ENCODE results near the gene HAPLN2.
A peak's percentile ranks its signal among the peaks of the same experiment; 100 is the strongest.
"Not testable (repeated sequence)": the region's sequence is repeated elsewhere in the genome, so short reads cannot be mapped to it uniquely, and the experiment has no call there.

HAPLN2 gene

GRCh38 chr1:156623946-156624813 is 5.0 kb downstream of the HAPLN2 start:
- DNase-seq: peak; percentile 16

GRCh38 chr1:156624814-156625435 is 5.7 kb downstream of the HAPLN2 start:
- DNase-seq: no peak

- DNase-seq: no peak
These were observed 6.3 kb downstream of the HAPLN2 start for GRCh38 chr1:156625436-156626078.

GRCh38 chr1:156626079-156626438 is 6.8 kb downstream of the HAPLN2 start:
- DNase-seq: no peak

GRCh38 chr1:156627313-156627880 is 8.2 kb downstream of the HAPLN2 start:
- no peak for DNase-seq

GRCh38 chr1:156629823-156630449 is 10.7 kb downstream of the HAPLN2 start:
- no peak for DNase-seq

GRCh38 chr1:156631152-156631551 is 11.9 kb downstream of the HAPLN2 start:
- DNase-seq: not testable (repeated sequence)

- DNase-seq: no peak
These were observed 13.1 kb downstream of the HAPLN2 start for GRCh38 chr1:156632355-156632754.

GRCh38 chr1:156638189-156638985 is 19.2 kb downstream of the HAPLN2 start:
- no peak for DNase-seq

GRCh38 chr1:156639601-156640101 is 20.4 kb downstream of the HAPLN2 start:
- DNase-seq: no peak

GRCh38 chr1:156640842-156641706 is 21.9 kb downstream of the HAPLN2 start:
- no peak for DNase-seq

GRCh38 chr1:156641761-156642264 is 22.6 kb downstream of the HAPLN2 start, which contains the start of gene BCAN:
TSS of gene BCAN (plus strand) at chr1:156642117. CDS start at chr1:156646055, 3,938 bp downstream.
- no peak for DNase-seq

GRCh38 chr1:156642265-156643048 is 23.2 kb downstream of the HAPLN2 start:
- DNase-seq: no peak

GRCh38 chr1:156643049-156643777 is 24.0 kb downstream of the HAPLN2 start:
- no peak for DNase-seq

GRCh38 chr1:156643778-156644092 is 24.5 kb downstream of the HAPLN2 start:
- no peak for DNase-seq

- no peak for DNase-seq
These were observed 24.9 kb downstream of the HAPLN2 start for GRCh38 chr1:156644146-156644545.

- no peak for DNase-seq
These were observed 25.4 kb downstream of the HAPLN2 start for GRCh38 chr1:156644640-156645039.

GRCh38 chr1:156645056-156645455 is 25.8 kb downstream of the HAPLN2 start:
- DNase-seq: no peak

GRCh38 chr1:156645666-156646065 is 26.5 kb downstream of the HAPLN2 start:
- DNase-seq: no peak
